HAP-1 (cell line): ENCODE data around the gene UBA6.
"Not testable (repeated sequence)": the region's sequence is repeated elsewhere in the genome, so short reads cannot be mapped to it uniquely, and the experiment has no call there.

Source experiments
- DNase-seq, 2 experiments: peaks; one replicate each; pipeline ENCODE4 v3.0.0-alpha.2; 2016 to 2020; ENCODE audit warnings: low spot score in 2 of 2
- H3K27me3 ChIP-seq: fragments of 250-450 bp; sonication (Bioruptor Pico); 2 replicates; pipeline ENCODE4 v1.5.1; 2020; ENCODE audit warnings: low read depth, mild to moderate bottlenecking, moderate library complexity
- H3K36me3 ChIP-seq: fragments of 250-450 bp; sonication (Bioruptor Pico); replicated peaks from 2 replicates; pipeline ENCODE4 v1.5.1; 2020; ENCODE audit warnings: mild to moderate bottlenecking
- H3K4me1 ChIP-seq: fragments of 250-450 bp; sonication (Bioruptor Pico); 2 replicates; pipeline ENCODE4 v1.5.1; 2020; ENCODE audit warnings: mild to moderate bottlenecking
- H3K4me3 ChIP-seq: fragments of 250-450 bp; sonication (Bioruptor Pico); 2 replicates; pipeline ENCODE4 v1.5.1; 2020; ENCODE audit warnings: mild to moderate bottlenecking, moderate library complexity
- H3K9me3 ChIP-seq: fragments of 250-450 bp; sonication (Bioruptor Pico); 2 replicates; pipeline ENCODE4 v1.5.1; 2020; ENCODE audit warnings: mild to moderate bottlenecking, moderate library complexity
- in situ Hi-C: fragments of 300-500 bp; cut with MboI; formaldehyde crosslinking; loops from 3 replicates; pipeline ENCODE4 v1.14.3; 2020; ENCODE audit warnings: low sequenced_read_pairs, inconsistent platforms, mixed read lengths

The UBA6 gene

DNA sequence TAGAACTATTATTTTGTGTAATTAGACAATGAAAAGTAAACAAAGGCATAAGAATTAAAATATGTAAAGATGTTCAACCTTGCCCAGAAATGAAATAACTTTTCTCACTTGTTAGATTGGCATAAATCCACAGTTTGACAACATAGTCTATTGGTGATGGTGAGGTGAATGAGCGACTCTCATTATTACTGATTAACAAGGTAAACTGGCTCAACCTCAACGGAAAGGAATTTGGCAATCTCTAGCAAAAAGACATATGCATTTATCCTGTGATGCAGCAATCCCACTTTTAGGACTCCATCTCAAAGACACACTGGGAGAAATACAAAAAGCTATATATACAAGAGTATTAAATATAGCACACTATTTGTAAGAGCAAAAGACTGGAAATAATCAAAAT, 22.3 kb downstream of the UBA6 start:
- Histone ChIP-seq H3K9me3 (no peaks in the 10 kb centered on the region), H3K4me1 (no peaks in the 10 kb centered on the region), H3K27me3 (no peaks in the 10 kb centered on the region), H3K36me3 (peaks cover 25% of the 10 kb centered on the region), H3K4me3 (no peak overlapping the region)
- DNase-seq = no peak
- in situ Hi-C loops = no loop called here

DNA sequence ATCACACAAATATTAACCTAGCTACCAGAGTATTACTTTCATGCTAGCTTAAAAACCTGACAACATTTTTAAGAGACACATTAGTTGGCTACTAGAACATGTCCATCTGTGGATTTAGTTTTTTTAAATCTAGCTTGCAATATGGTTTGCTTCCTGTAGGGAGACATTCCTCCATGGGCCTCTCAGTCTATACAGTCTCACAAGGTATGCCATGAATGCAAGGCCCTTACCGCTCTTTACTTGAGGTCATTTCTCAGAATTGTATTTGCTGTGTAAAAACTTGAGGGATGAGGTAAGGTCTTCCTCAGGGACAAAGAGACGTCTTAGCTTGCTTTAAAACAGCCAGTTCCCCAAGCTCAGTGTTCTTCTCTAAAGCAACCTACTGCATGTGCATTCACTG, 26.9 kb downstream of the UBA6 start:
- in situ Hi-C loops = no loop called here
- H3K27me3 ChIP-seq = no peaks in the 10 kb centered on the region
- peaks cover 36% of the 10 kb centered on the region for H3K36me3 ChIP-seq
- no peak for DNase-seq
- no peaks in the 10 kb centered on the region for H3K9me3 ChIP-seq
- no peaks in the 10 kb centered on the region for H3K4me1 ChIP-seq
- no peak overlapping the region for H3K4me3 ChIP-seq

DNA sequence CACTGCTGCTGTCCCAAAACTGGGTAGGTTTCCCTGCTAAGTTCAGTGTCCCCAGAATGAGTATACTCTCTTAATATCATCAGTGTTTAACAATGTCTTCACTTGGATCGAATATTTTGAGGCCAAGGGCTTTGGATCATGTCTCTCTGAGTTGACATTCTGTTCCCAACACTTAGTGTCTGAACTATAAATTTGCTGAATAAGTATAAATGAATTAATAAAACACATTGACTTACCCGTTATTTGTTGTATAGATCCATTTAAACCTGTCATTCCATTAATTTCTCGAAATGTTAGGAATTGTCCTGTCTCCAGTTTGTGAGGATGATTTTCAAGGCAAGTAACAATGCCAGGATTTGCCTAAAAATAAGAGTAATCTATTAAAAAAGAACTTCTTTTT, 32.6 kb downstream of the UBA6 start:
- no peak for DNase-seq
- no peaks in the 10 kb centered on the region for H3K4me1 ChIP-seq
- peaks cover 22% of the 10 kb centered on the region for H3K36me3 ChIP-seq
- in situ Hi-C loops = no loop called here
- H3K27me3 ChIP-seq = no peaks in the 10 kb centered on the region
- no peak overlapping the region for H3K4me3 ChIP-seq
- no peaks in the 10 kb centered on the region for H3K9me3 ChIP-seq

DNA sequence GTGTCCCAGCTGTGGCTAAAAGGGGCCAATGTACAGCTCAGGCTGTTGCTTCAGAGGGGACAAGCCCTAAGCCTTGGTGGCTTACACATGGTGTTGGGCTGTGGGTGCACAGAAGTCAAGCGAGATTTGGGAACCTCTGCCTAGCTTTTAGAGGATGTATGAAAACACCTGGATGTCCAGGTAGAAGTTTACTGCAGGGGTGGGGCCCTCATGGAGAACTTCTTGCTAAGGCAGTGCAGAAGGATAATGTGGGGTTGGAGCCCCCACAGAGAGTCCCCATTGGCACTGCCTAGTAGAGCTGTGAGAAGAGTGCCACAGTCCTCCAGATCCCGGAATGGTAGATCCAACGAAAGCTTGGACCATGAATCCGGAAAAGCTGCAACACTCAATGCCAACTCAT, 40.5 kb downstream of the UBA6 start:
- in situ Hi-C loops = no loop called here
- DNase-seq = no peak
- H3K36me3 ChIP-seq = peaks cover 52% of the 10 kb centered on the region

DNA sequence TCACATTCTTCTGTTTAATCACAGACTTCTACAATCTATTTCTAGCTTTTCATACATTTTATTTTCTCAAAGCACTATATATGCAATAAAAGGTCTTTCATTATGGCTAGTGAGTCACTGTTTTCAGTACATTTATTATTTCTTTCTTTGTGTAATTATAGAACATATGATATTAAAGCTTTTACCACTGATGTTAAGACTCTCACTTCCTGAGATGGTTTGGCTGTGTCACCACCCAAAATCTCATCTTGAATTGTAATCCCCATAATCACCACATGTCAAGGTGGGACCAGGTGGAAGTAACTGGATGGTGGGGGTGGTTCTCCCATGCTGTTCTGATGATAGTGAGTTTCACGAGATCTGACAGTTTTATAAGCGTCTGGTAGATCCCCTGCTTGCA, 41.9 kb downstream of the UBA6 start:
- in situ Hi-C loops = no loop called here
- H3K9me3 ChIP-seq = no peaks in the 10 kb centered on the region
- peaks cover 52% of the 10 kb centered on the region for H3K36me3 ChIP-seq
- DNase-seq = no peak
- no peaks in the 10 kb centered on the region for H3K27me3 ChIP-seq
- no peak overlapping the region for H3K4me3 ChIP-seq
- H3K4me1 ChIP-seq = no peaks in the 10 kb centered on the region

More for the DNA sequence above, 40.5 kb downstream of the UBA6 start:
- Histone ChIP-seq H3K4me3 (no peak overlapping the region), H3K4me1 (no peaks in the 10 kb centered on the region), H3K27me3 (no peaks in the 10 kb centered on the region), H3K9me3 (no peaks in the 10 kb centered on the region)

DNA sequence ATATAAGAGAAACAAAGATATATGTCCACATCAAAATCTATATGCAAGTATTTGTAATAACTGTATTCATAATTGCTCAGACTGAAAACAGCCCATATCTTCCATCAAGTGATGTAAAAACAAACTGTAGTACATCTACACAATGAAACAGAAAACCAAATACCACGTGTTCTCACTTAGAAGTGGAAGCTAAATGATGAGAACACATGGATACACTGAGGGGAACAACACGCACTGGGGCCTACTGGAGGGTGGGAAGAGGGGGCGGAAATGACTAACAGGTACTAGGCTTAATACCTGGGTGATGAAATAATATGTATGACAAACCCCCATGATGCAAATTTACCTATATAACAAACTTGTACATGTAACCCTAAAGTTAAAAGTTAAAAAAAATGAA, 42.7 kb downstream of the UBA6 start:
- H3K9me3 ChIP-seq = no peaks in the 10 kb centered on the region
- H3K27me3 ChIP-seq = no peaks in the 10 kb centered on the region
- no peak overlapping the region for H3K4me3 ChIP-seq
- no peak for DNase-seq
- peaks cover 49% of the 10 kb centered on the region for H3K36me3 ChIP-seq
- no peaks in the 10 kb centered on the region for H3K4me1 ChIP-seq
- in situ Hi-C loops = no loop called here

DNA sequence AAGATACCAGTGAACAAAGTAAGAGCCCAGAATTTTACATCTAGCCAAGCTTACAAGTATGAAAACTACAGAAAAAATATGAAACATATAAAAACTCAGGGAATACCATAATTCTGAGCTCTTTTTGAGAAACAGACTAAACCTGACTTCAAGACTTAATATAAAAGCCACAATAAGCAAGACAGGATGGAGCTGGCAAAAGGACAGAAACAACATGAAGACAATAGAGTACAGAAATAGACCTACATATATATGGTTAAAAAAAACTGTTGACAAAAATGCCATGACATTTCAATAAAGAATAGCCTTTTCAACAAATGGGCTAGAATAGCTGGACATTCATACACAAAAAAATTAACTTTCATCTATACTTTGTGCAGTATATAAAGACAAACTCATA, 49.4 kb downstream of the UBA6 start:
- peak in 1 of 2 experiments; percentile 17 for DNase-seq
- H3K36me3 ChIP-seq = peaks cover 10% of the 10 kb centered on the region
- in situ Hi-C loops = no loop called here
- no peaks in the 10 kb centered on the region for H3K27me3 ChIP-seq
- peaks cover 10% of the 10 kb centered on the region for H3K4me1 ChIP-seq
- H3K9me3 ChIP-seq = no peaks in the 10 kb centered on the region
- H3K4me3 ChIP-seq = no peak overlapping the region

DNA sequence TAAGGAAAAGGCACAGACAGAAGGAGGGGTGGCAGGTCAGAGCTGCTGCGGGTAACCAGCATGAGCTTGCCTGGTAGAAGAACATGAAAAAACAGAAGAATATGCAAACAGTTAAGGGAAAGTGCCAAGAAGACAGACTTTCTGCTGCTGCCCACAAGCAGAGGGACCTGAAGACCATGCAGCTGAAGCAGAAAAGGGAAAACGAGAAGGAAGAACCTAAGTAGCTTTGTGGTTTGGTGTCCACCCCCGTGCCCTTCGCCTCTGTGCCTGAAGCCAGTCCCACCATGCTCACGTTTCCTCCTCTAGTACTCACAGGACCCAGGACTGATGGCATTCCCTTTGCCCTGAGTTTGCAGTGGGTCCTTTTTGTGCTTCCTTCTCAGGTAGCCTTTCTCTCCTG, 62.8 kb downstream of the UBA6 start:
- H3K36me3 ChIP-seq = peaks cover 30% of the 10 kb centered on the region
- no peak overlapping the region for H3K4me3 ChIP-seq
- DNase-seq = no peak
- no peaks in the 10 kb centered on the region for H3K9me3 ChIP-seq
- H3K27me3 ChIP-seq = no peaks in the 10 kb centered on the region
- in situ Hi-C loops = no loop called here
- H3K4me1 ChIP-seq = no peaks in the 10 kb centered on the region

DNA sequence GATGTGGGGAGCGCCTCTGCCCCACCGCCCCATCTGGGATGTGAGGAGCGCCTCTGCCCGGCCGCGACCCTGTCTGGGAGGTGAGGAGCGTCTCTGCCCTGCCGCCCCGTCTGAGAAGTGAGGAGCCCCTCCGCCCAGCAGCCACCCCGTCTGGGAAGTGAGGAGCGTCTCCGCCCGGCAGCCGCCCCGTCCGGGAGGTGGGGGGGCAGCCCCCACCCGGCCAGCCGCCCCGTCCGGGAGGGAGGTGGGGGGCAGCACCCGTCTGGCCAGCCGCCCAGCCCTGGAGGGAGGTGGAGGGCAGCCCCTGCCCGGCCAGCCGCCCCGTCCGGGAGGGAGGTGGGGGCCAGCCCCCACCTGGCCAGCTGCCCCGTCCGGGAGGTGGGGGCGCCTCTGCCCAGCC, 64.0 kb downstream of the UBA6 start:
- in situ Hi-C loops, DNase-seq, H3K9me3 ChIP-seq, H3K4me3 ChIP-seq, H3K27me3 ChIP-seq, H3K4me1 ChIP-seq: not testable (repeated sequence)
- peaks cover 39% of the 10 kb centered on the region for H3K36me3 ChIP-seq

DNA sequence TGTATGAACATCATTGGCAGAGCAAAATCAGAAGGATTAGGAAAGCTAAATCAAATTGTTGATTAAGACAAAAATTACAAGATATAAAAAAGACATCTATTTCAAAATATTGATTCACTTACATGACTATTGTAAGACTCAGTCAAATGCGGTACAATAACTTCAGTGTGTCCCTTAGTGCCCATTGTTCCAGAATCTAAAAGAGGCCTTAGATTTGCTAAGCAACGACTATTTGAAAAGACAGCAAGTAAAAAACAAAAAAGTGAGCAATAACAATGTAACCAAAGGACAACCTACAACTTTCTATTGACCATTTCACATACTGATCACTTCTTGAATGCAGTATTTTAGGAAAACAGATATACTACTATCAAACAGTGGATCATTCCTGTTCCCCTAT, 65.6 kb downstream of the UBA6 start:
- in situ Hi-C loops = no loop called here
- H3K36me3 ChIP-seq = peaks cover 44% of the 10 kb centered on the region
- no peaks in the 10 kb centered on the region for H3K9me3 ChIP-seq
- H3K27me3 ChIP-seq = no peaks in the 10 kb centered on the region
- DNase-seq = no peak
- H3K4me3 ChIP-seq = no peak overlapping the region
- H3K4me1 ChIP-seq = no peaks in the 10 kb centered on the region

DNA sequence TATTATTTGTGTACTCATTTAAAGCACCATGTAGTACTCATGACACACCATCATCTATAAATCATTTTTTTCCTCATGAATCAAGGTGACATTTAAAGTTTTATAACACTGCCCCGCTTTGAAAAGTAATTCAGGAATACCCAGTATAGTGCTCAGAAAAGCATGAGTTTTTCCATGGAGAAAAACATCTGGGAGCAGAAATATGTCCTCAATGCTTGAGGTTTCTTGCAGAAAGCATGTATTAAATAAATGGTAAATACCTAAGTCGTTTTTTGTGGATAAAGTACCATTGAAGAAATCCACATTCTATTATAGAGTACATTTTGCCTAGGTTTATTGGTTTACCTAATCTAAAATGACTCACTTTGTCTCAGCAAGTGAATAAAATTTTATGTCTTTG, 66.2 kb downstream of the UBA6 start:
- H3K4me3 ChIP-seq = no peak overlapping the region
- DNase-seq = no peak
- in situ Hi-C loops = no loop called here
- peaks cover 39% of the 10 kb centered on the region for H3K36me3 ChIP-seq
- H3K4me1 ChIP-seq = no peaks in the 10 kb centered on the region
- no peaks in the 10 kb centered on the region for H3K27me3 ChIP-seq
- no peaks in the 10 kb centered on the region for H3K9me3 ChIP-seq

DNA sequence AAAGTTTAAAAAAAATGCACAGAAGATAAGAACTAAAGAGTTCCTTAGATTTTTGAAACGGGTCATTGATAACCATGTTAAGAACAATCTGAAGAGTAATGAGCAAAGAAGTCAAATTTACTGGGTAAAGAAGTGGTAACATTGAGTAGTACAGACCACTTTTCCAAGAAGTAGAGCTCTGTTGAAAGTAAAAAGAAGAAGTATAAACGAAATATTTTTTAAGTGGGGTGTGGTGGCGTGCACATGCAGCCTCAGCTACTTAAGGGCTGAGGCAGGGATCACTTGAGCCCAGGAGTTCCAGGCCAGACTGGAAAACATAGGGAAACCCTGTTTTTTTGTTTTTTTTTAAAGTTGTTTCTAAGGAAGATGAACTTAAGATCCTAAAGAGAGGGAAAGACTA, 68.5 kb downstream of the UBA6 start:
- Histone ChIP-seq H3K27me3 (no peaks in the 10 kb centered on the region), H3K4me1 (no peaks in the 10 kb centered on the region), H3K4me3 (no peak overlapping the region), H3K36me3 (peaks cover 34% of the 10 kb centered on the region), H3K9me3 (no peaks in the 10 kb centered on the region)
- no peak for DNase-seq
- in situ Hi-C loops = no loop called here

DNA sequence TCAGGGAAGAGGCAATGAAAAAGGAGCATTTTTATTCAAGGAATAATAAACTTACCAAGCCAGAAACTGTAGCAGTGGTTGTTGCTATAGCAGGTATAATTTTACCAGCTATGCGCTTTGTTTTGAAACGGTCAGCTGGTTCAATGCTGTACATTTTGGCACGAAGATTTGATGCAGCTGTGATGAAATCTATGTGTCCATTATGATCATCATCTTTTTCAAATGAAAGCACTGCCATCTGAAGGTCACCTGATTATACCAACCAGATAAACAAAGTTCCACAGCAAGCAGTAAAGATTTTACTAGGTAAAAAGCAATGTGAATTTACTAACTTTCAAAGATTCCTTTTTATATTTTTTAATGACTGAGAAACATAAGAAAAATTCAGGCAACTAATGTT, 76.0 kb downstream of the UBA6 start:
- Histone ChIP-seq H3K4me1 (no peaks in the 10 kb centered on the region), H3K36me3 (peaks cover 45% of the 10 kb centered on the region), H3K9me3 (no peaks in the 10 kb centered on the region), H3K4me3 (no peak overlapping the region), H3K27me3 (no peaks in the 10 kb centered on the region)
- in situ Hi-C loops = no loop called here
- DNase-seq = no peak

DNA sequence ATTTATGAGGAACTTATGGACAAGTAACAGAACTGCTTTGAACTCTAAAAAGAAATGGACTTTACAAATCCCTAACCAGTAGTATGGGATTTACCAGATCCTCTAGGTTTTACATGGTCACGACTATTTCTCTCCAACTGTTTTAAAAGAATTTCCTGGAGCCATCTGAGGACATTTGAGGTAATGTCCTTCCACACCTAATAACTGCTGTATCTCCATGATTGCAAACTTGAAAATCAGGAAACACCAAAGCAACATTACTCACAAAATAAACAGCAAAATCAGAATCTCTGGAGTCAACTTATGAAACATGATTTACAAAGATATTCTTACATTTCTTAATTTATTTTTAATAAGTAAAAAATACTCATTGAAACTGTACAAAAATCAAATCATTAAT, 84.5 kb downstream of the UBA6 start:
- Histone ChIP-seq H3K27me3 (no peaks in the 10 kb centered on the region), H3K36me3 (peaks cover 14% of the 10 kb centered on the region), H3K4me1 (no peaks in the 10 kb centered on the region), H3K4me3 (no peak overlapping the region), H3K9me3 (no peaks in the 10 kb centered on the region)
- in situ Hi-C loops = no loop called here
- no peak for DNase-seq

DNA sequence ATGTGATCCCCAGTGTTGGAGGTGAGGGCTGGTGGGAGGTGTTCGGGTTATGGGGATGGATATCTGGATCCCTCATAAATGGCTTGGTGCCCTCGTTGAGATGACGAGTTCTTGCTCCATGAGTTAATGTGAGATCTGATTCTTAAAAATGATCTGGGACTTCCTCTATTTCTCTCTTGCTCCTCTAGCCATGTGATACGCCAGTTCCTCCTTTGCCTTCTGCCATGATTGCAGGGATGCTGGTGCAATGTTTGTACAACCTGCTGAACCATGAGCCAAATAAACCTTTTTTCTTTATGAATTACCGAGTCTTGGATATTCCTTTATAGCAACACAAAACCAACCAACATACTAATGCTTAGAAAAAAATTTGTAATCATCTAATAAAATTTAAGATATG, 85.8 kb downstream of the UBA6 start:
- Histone ChIP-seq H3K9me3 (no peaks in the 10 kb centered on the region), H3K27me3 (no peaks in the 10 kb centered on the region), H3K4me3 (no peak overlapping the region), H3K4me1 (no peaks in the 10 kb centered on the region), H3K36me3 (peaks cover 9% of the 10 kb centered on the region)
- in situ Hi-C loops = no loop called here
- DNase-seq = no peak
